HUES48 (cell line): ENCODE measurements around the gene LHX5.
A peak's percentile ranks its signal among the peaks of the same experiment; 100 is the strongest.

Experiments
- H3K27ac ChIP-seq: one replicate; pipeline ENCODE4 v1.7.0; 2013; ENCODE audit warnings: low read depth, low read length, inconsistent platforms
- H3K27me3 ChIP-seq: 2 replicates; pipeline ENCODE4 v1.6.1; 2013; ENCODE audit warnings: mild to moderate bottlenecking, low read length; ENCODE audit not compliant: control insufficient read depth, insufficient read depth
- H3K36me3 ChIP-seq: 2 replicates; pipeline ENCODE4 v1.6.1; 2013; ENCODE audit warnings: low read length; ENCODE audit not compliant: control insufficient read depth, insufficient read depth
- H3K4me1 ChIP-seq: 2 replicates; pipeline ENCODE4 v1.6.1; 2013; ENCODE audit warnings: mild to moderate bottlenecking, low read length; ENCODE audit not compliant: control insufficient read depth, insufficient read depth
- H3K4me3 ChIP-seq: 2 replicates; pipeline ENCODE4 v1.5.1; 2013; ENCODE audit warnings: mild to moderate bottlenecking, low read depth, low read length
- H3K9ac ChIP-seq: 2 replicates; pipeline ENCODE4 v1.6.1; 2013; ENCODE audit warnings: mild to moderate bottlenecking, low read depth, low read length, moderate library complexity
- H3K9me3 ChIP-seq: 2 replicates; pipeline ENCODE4 v1.6.1; 2013; ENCODE audit warnings: low read length; ENCODE audit not compliant: control insufficient read depth, insufficient read depth

The LHX5 gene

GRCh38 chr12:113469949-113470743 lies 1.5 kb downstream of the LHX5 start:
- Histone ChIP-seq H3K4me3 (peak overlapping the region; percentile 64), H3K9me3 (no peaks in the 10 kb centered on the region), H3K27me3 (peaks cover 100% of the 10 kb centered on the region), H3K4me1 (peaks cover 61% of the 10 kb centered on the region), H3K9ac (no peak overlapping the region), H3K36me3 (peaks cover 4% of the 10 kb centered on the region; the same call in 1 of the 2 replicates), H3K27ac (no peak overlapping the region)

DNA sequence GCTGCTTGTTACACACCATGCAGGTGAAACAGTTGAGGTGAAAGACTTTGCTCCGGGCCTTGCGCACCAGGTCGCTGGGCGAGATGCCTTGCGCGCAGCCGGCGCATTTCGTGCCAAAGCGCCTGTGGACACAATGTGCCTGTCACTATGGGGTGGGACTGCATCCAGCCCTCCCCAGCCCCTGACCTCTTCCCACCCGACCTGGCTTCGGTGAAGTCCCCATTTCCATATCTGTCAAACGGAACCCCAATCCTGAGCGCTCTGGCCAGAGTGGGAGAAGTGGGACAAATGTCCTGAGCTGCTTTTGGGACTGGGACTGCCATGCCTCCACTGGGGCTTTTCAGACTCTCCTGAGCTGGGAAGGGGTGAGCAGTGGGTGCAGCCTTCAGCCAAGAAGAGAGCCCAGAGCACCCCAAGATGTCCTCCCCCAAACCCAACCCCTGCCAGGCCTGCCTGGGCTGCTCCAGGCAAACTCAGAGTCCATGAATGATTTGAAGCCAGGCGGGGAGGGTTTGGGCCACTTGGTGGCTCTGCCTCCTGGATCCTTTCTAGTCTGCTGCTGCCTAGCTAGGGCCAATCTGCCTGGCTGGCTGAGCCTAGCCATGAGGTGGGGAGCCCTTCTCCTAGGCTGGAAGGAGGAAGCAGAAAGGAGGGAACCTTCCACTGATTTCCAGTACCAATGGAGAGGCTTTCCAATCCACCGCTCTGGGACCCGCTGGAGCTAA lies 2.3 kb downstream of the LHX5 start:
- Histone ChIP-seq H3K27me3 (peaks cover 100% of the 10 kb centered on the region), H3K4me3 (peak overlapping the region; percentile 64), H3K9ac (no peak overlapping the region), H3K27ac (no peak overlapping the region), H3K4me1 (peaks cover 62% of the 10 kb centered on the region), H3K9me3 (no peaks in the 10 kb centered on the region), H3K36me3 (peaks cover 4% of the 10 kb centered on the region; the same call in 1 of the 2 replicates)

- H3K27me3 ChIP-seq, result peaks cover 100% of the 10 kb centered on the region
- no peak overlapping the region for H3K9ac ChIP-seq
- H3K4me3 ChIP-seq, result peak overlapping the region; percentile 64
These were observed 3.1 kb downstream of the LHX5 start for GRCh38 chr12:113468365-113469223.

GRCh38 chr12:113467502-113468364 lies 3.9 kb downstream of the LHX5 start:
- H3K4me1 ChIP-seq, result peaks cover 67% of the 10 kb centered on the region
- H3K9ac ChIP-seq, result no peak overlapping the region
- peaks cover 4% of the 10 kb centered on the region; the same call in 1 of the 2 replicates for H3K36me3 ChIP-seq
- peaks cover 100% of the 10 kb centered on the region for H3K27me3 ChIP-seq
- H3K4me3 ChIP-seq, result peak overlapping the region; percentile 64
- H3K27ac ChIP-seq, result no peak overlapping the region
- no peaks in the 10 kb centered on the region for H3K9me3 ChIP-seq

More at GRCh38 chr12:113468365-113469223, 3.1 kb downstream of the LHX5 start:
- H3K36me3 ChIP-seq, result peaks cover 4% of the 10 kb centered on the region; the same call in 1 of the 2 replicates
- H3K27ac ChIP-seq, result no peak overlapping the region
- peaks cover 70% of the 10 kb centered on the region for H3K4me1 ChIP-seq
- H3K9me3 ChIP-seq, result no peaks in the 10 kb centered on the region

GRCh38 chr12:113467142-113467501 lies 4.5 kb downstream of the LHX5 start:
- H3K27ac ChIP-seq, result no peak overlapping the region
- H3K9ac ChIP-seq, result no peak overlapping the region
- H3K9me3 ChIP-seq, result no peaks in the 10 kb centered on the region
- H3K27me3 ChIP-seq, result peaks cover 100% of the 10 kb centered on the region
- H3K4me1 ChIP-seq, result peaks cover 67% of the 10 kb centered on the region
- peak overlapping the region; percentile 64 for H3K4me3 ChIP-seq
- peaks cover 4% of the 10 kb centered on the region; the same call in 1 of the 2 replicates for H3K36me3 ChIP-seq

DNA sequence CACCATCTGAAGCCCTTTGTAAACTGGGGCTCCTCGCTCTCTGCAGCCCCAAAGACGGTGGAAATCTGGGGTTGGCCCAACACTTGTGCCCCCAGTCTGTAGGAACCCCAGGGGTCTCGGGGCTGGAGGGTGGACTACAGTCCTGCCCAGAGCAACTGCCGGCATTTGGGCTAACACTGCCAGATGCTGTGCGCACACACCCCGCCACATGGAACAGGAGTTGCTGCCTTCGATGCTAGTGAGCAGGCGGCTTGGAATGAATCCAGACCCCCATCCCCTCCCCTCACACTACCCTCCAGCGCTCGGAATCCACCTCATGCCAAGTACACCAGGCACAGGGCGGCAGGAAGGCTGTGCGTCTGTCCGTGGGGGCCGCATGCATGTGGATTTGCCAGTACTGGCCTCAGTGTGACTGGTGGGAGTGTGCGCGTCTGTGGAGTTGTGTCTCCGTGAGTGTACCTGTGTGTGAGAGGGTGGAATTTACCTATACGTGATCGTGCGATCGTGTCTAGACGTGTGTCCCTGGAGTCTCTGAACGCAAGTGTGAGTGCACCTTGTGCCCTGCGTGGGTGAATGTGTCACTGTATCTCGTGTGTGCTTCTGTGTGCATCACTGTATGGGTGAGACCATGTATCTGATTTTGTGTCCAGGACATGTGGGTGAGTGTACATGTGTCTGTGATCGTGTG lies 5.1 kb downstream of the LHX5 start:
- peaks cover 4% of the 10 kb centered on the region; the same call in 1 of the 2 replicates for H3K36me3 ChIP-seq
- H3K9ac ChIP-seq, result no peak overlapping the region
- peaks cover 100% of the 10 kb centered on the region for H3K27me3 ChIP-seq
- no peak overlapping the region for H3K27ac ChIP-seq
- H3K9me3 ChIP-seq, result no peaks in the 10 kb centered on the region
- H3K4me1 ChIP-seq, result peaks cover 67% of the 10 kb centered on the region
- H3K4me3 ChIP-seq, result peak overlapping the region; percentile 64

GRCh38 chr12:113465808-113466453 lies 5.7 kb downstream of the LHX5 start:
- no peak overlapping the region for H3K27ac ChIP-seq
- peaks cover 64% of the 10 kb centered on the region for H3K4me1 ChIP-seq
- H3K4me3 ChIP-seq, result peak overlapping the region; percentile 64; the same call in 1 of the 2 replicates
- H3K27me3 ChIP-seq, result peaks cover 98% of the 10 kb centered on the region
- H3K9ac ChIP-seq, result no peak overlapping the region
- no peaks in the 10 kb centered on the region for H3K9me3 ChIP-seq
- peaks cover 4% of the 10 kb centered on the region; the same call in 1 of the 2 replicates for H3K36me3 ChIP-seq

DNA sequence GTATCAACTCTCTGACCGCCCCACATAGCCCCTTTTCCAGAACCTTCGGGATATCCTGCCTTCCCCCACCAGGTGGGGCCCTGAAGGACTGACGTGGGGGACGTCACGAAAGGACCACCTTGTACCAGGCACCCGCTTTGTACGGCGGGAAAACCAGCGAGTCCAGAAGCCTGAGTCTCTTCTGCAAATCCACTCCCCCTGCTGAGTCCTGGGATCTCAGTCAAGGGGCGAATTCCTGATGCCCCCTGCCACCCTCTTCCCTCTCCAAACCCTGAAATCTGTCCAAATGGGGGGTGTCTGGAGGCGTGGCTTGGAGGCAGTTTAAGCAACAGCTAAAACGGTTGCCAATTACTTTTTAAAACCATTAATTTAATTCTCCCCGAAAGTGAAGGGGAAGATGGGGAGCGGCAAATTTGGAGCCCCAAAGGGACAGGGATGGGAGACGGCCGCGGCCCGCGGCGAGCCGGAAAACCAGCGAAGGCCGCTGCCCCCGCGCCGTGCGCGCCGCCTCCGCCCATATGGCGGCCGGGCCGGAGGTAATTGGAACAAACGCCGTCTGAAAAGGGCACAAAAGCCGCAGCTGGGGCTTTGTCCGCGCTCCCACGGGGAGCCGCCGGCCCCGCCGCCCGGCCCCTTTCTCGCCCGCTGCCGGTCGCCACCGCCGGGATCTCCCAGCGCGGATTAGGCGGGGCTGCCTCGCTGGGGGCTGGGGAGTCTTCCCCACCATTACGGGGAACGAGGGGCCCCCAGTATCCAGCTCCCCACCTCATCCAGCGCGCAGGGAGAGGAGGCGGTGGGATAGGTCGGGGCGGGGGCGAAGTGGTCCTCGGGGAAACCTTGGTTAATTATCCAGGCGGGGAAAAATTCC lies 6.6 kb downstream of the LHX5 start:
- peak overlapping the region; percentile 64 for H3K4me3 ChIP-seq

DNA sequence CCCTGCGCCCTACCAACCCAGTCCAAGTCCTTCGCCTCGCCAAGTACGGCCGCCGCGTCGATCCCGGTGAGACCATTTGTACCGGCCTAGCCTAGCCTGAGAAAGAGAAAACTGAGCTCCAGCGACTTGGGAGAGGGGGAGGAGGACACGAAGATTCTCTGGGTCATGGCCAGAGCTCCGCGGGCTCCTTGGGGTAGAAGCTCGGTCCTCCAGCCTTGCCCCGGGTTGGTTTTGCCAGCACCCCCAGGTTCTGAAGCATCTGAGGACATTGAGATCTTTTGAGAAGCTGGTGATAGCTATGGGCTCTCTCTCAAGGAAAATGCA lies 7.3 kb downstream of the LHX5 start:
- Histone ChIP-seq H3K27me3 (peaks cover 95% of the 10 kb centered on the region), H3K36me3 (peaks cover 4% of the 10 kb centered on the region; the same call in 1 of the 2 replicates), H3K9me3 (no peaks in the 10 kb centered on the region), H3K27ac (no peak overlapping the region), H3K4me1 (peaks cover 50% of the 10 kb centered on the region), H3K9ac (no peak overlapping the region), H3K4me3 (peak overlapping the region; percentile 64; the same call in 1 of the 2 replicates)

More for the DNA sequence above, 6.6 kb downstream of the LHX5 start:
- no peaks in the 10 kb centered on the region for H3K9me3 ChIP-seq
- H3K27ac ChIP-seq, result no peak overlapping the region
- H3K4me1 ChIP-seq, result peaks cover 57% of the 10 kb centered on the region
- peaks cover 4% of the 10 kb centered on the region; the same call in 1 of the 2 replicates for H3K36me3 ChIP-seq
- H3K9ac ChIP-seq, result no peak overlapping the region
- H3K27me3 ChIP-seq, result peaks cover 97% of the 10 kb centered on the region
